DND-41 (cell line): ENCODE measurements around the gene EHBP1.

Experiments used
- EZH2 ChIP-seq: IDR thresholded peaks from 3 replicates; pipeline ENCODE4 v1.6.1; 2012; ENCODE audit warnings: borderline replicate concordance, low read depth, mild to moderate bottlenecking, moderate library complexity, low read length, inconsistent platforms; ENCODE audit not compliant: severe bottlenecking
- TF ChIP-seq, protein P1 (sequence below): IDR thresholded peaks from 2 replicates; pipeline ENCODE4 v1.5.1; 2012; ENCODE audit warnings: borderline replicate concordance, low read length, moderate library complexity, mild to moderate bottlenecking; ENCODE audit not compliant: poor library complexity, severe bottlenecking; ENCODE audit errors: extremely low read depth

DNA sequence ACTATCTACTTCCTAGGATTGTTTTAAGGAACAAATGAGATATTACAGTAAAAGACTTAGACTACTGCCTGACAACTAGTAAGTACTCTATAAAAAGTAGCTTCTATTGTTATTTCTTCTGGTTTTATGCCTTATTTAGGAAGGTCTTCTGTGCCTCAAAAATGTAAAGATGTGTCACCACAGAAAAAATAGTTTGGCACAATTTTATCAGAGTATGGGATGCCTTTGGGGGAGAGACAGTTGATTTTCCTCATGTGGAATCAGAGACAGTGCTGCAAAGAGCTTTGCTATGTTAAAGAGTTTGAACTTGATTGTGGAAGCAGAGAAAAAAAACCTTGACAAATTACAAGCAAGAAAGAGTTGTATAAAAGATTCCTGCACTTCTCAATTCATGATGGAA lies 98.4 kb downstream of the EHBP1 start:
- TF ChIP-seq, protein P1, sequence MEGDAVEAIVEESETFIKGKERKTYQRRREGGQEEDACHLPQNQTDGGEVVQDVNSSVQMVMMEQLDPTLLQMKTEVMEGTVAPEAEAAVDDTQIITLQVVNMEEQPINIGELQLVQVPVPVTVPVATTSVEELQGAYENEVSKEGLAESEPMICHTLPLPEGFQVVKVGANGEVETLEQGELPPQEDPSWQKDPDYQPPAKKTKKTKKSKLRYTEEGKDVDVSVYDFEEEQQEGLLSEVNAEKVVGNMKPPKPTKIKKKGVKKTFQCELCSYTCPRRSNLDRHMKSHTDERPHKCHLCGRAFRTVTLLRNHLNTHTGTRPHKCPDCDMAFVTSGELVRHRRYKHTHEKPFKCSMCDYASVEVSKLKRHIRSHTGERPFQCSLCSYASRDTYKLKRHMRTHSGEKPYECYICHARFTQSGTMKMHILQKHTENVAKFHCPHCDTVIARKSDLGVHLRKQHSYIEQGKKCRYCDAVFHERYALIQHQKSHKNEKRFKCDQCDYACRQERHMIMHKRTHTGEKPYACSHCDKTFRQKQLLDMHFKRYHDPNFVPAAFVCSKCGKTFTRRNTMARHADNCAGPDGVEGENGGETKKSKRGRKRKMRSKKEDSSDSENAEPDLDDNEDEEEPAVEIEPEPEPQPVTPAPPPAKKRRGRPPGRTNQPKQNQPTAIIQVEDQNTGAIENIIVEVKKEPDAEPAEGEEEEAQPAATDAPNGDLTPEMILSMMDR: no peak
- TF ChIP-seq EZH2: no peak
